Measurements from ENCODE around the gene HUWE1.
"Not testable (repeated sequence)": the region's sequence is repeated elsewhere in the genome, so short reads cannot be mapped to it uniquely, and the experiment has no call there.

HUWE1 gene

GRCh38 chrX:53686151-53686885 lies at the start of gene HUWE1:
Gene HUWE1, minus strand, starts transcription at chrX:53686719. Its CDS starts 32,612 bp downstream, at chrX:53654107.
- DNase-seq = no peak

- DNase-seq = no peak
Observed at GRCh38 chrX:53732797-53733196, 46.3 kb upstream of the HUWE1 start.

GRCh38 chrX:53729751-53730150 lies 43.2 kb upstream of the HUWE1 start:
- DNase-seq = no peak

- DNase-seq = no peak
Observed at GRCh38 chrX:53728506-53728905, 42.0 kb upstream of the HUWE1 start.

- no peak for DNase-seq
Observed at GRCh38 chrX:53724872-53725271, 38.4 kb upstream of the HUWE1 start.

GRCh38 chrX:53723381-53723780 lies 36.9 kb upstream of the HUWE1 start:
- no peak for DNase-seq

- not testable (repeated sequence) for DNase-seq
Observed at GRCh38 chrX:53721610-53722009, 35.1 kb upstream of the HUWE1 start.

- not testable (repeated sequence) for DNase-seq
Observed at GRCh38 chrX:53719666-53720065, 33.1 kb upstream of the HUWE1 start.

GRCh38 chrX:53718073-53718472 lies 31.6 kb upstream of the HUWE1 start:
- DNase-seq = no peak

GRCh38 chrX:53717205-53717604 lies 30.7 kb upstream of the HUWE1 start:
- DNase-seq = no peak

- DNase-seq = no peak
Observed at GRCh38 chrX:53716328-53717088, 30.0 kb upstream of the HUWE1 start.

- no peak for DNase-seq
Observed at GRCh38 chrX:53715346-53715924, 28.9 kb upstream of the HUWE1 start.

GRCh38 chrX:53714580-53715345 lies 28.2 kb upstream of the HUWE1 start:
- no peak for DNase-seq

- DNase-seq = no peak
Observed at GRCh38 chrX:53713987-53714579, 27.6 kb upstream of the HUWE1 start.

GRCh38 chrX:53711436-53711835 lies 24.9 kb upstream of the HUWE1 start:
- DNase-seq = no peak

GRCh38 chrX:53704854-53705253 lies 18.3 kb upstream of the HUWE1 start:
- no peak for DNase-seq

- DNase-seq = no peak
Observed at GRCh38 chrX:53704294-53704693, 17.8 kb upstream of the HUWE1 start.

- no peak for DNase-seq
Observed at GRCh38 chrX:53695946-53696549, 9.5 kb upstream of the HUWE1 start.

GRCh38 chrX:53694642-53695041 lies 8.1 kb upstream of the HUWE1 start:
- no peak for DNase-seq

- no peak for DNase-seq
Observed at GRCh38 chrX:53688300-53688699, 1.8 kb upstream of the HUWE1 start.

GRCh38 chrX:53685711-53686110 lies 808 bp downstream of the HUWE1 start:
- DNase-seq = no peak
